Sigmoid colon (tissue), 7 donors: ENCODE measurements around the gene HOXB2. TPM values are rescaled to one million over a fixed set of nuclear protein-coding genes. Genes with fewer than 3 reads are reported as not detected.

Experiments used
- DNase-seq: peaks from one replicate; pipeline ENCODE4 v3.0.0-alpha.2; 2019
- H3K27ac ChIP-seq, 4 donors: fragments of 200-600 bp; sonication (generic); one replicate each; pipeline ENCODE4 v1.5.1; 2016 to 2019; ENCODE audit warnings: mild to moderate bottlenecking in 1 of 4
- H3K27me3 ChIP-seq, 3 donors: fragments of 200-600 bp; sonication (generic); one replicate each; pipeline ENCODE4 v1.5.1; 2019; ENCODE audit warnings: mild to moderate bottlenecking in 1 of 3
- H3K36me3 ChIP-seq, 4 donors: fragments of 200-600 bp; sonication (generic); one replicate each; pipeline ENCODE4 v1.5.1; 2016 to 2019
- H3K4me1 ChIP-seq, 4 donors: fragments of 200-600 bp; sonication (generic); one replicate each; pipeline ENCODE4 v1.5.1; 2017 to 2019
- H3K4me3 ChIP-seq, 4 donors: fragments of 200-600 bp; sonication (generic); one replicate each; pipeline ENCODE4 v1.5.1; 2017 to 2019; ENCODE audit warnings: mild to moderate bottlenecking in 2 of 4, moderate library complexity in 1 of 4
- H3K9me3 ChIP-seq, 4 donors: fragments of 200-600 bp in 3 of 4; sonication (generic) in 3 of 4; one replicate each; pipeline versions ENCODE4 v1.5.1 to v1.6.1; 2013 to 2019
- CTCF ChIP-seq, 4 experiments: fragments of 450-650 bp in 3 of 4; fragments of 200-600 bp in 1 of 4; IDR thresholded peaks; one replicate each; pipeline ENCODE4 v1.5.1; 2016 to 2019; ENCODE audit warnings: antibody characterized with exemption in 4 of 4, mild to moderate bottlenecking in 3 of 4, moderate library complexity in 2 of 4
- EP300 ChIP-seq, 4 donors: sonication (generic); formaldehyde crosslinking; IDR thresholded peaks; one replicate each; pipeline ENCODE4 v1.6.1; 2017; ENCODE audit warnings: antibody characterized with exemption in 4 of 4
- POLR2A ChIP-seq, 2 donors: fragments of 450-650 bp; IDR thresholded peaks; one replicate each; pipeline ENCODE4 v1.6.1; 2016; ENCODE audit warnings: antibody characterized with exemption in 2 of 2, mild to moderate bottlenecking in 2 of 2, moderate library complexity in 2 of 2
- POLR2AphosphoS5 ChIP-seq, 4 donors: sonication (generic); formaldehyde crosslinking; IDR thresholded peaks; one replicate each; pipeline ENCODE4 v1.6.1; 2017; ENCODE audit warnings: antibody characterized with exemption in 4 of 4
- WGBS, 2 donors: extraction: QIAGEN DNeasy Blood & Tissue Kit; methylation state at CpG; one replicate each; pipeline ENCODE4 v1.1.7; 2013; 5-methylcytosine and 5-hydroxymethylcytosine counted together
- intact Hi-C: fragments of 100-400 bp; cut with DNase I; formaldehyde crosslinking; loops from one replicate; pipeline ENCODE4 v1.15.1; 2023
- polyA plus RNA-seq, 3 donors: library from polyadenylated mRNA; stranded (reverse); fragments of 200-250 nt; gene quantifications; one replicate each; pipeline ENCODE4 v1.2.3, GENCODE V29; 2013
- total RNA-seq, 4 donors: library from RNA; depleted of rRNA; stranded (reverse); fragments of >200 nt; gene quantifications; one replicate each; pipeline ENCODE4 v1.1.0, GENCODE V29; 2016
- donor health status: healthy with polysubstance abuse.
- donor health status: Bipolar disorder and iron deficiency.
- donor health status: healthy.

HOXB2 gene
- total and polyA plus RNA-seq, 7 donors, result 1.6 to 86.1 (median 44.9) TPM

- peak; percentile 51 to 74 for TF ChIP-seq POLR2A (IDR thresholded peaks at IDR 0.05)
- peak; percentile 71 to 91 (median 82) for TF ChIP-seq POLR2AphosphoS5 (IDR thresholded peaks at IDR 0.05)
- no peak for TF ChIP-seq EP300 (IDR thresholded peaks at IDR 0.05)
- Histone ChIP-seq H3K27me3 (no peaks in the 10 kb centered on the region), H3K36me3 (peaks cover 0 to 6% (median 2%) of the 10 kb centered on the region in 4 donors), H3K27ac (peak overlapping the region; percentile 94 to 99 (median 96)), H3K4me1 (peaks cover 0 to 38% (median 35%) of the 10 kb centered on the region in 4 donors), H3K9me3 (no peaks in the 10 kb centered on the region), H3K4me3 (peak overlapping the region; percentile 72 to 87 (median 84))
- intact Hi-C loops, result loop anchor here (2.0 kb wide), 2 partner anchors 35 to 47 kb away; no protein-coding TSS in a partner anchor
- 19 to 62% methylated on average over 35 to 36 of the region's 36 CpGs for WGBS, 2 donors
- peak; percentile 94 for DNase-seq
Observed at GRCh38 chr17:48541577-48542113, 3.3 kb downstream of the HOXB2 start.

GRCh38 chr17:48541036-48541576 lies 3.8 kb downstream of the HOXB2 start:
- H3K4me1 ChIP-seq, result peaks cover 0 to 32% (median 29%) of the 10 kb centered on the region in 4 donors
- TF ChIP-seq EP300 (IDR thresholded peaks at IDR 0.05), result no peak
- TF ChIP-seq POLR2AphosphoS5 (IDR thresholded peaks at IDR 0.05), result no peak
- TF ChIP-seq CTCF (IDR thresholded peaks at IDR 0.05), result no peak
- TF ChIP-seq POLR2A (IDR thresholded peaks at IDR 0.05), result no peak
- peak overlapping the region; percentile 72 to 87 (median 84) for H3K4me3 ChIP-seq
- WGBS, 2 donors, result 44 to 74% methylated on average over 12 of the region's 12 CpGs
- no peaks in the 10 kb centered on the region for H3K27me3 ChIP-seq
- H3K9me3 ChIP-seq, result no peaks in the 10 kb centered on the region
- H3K27ac ChIP-seq, result peak overlapping the region; percentile 94 to 99 (median 96)
- DNase-seq, result no peak
- peaks cover 0 to 6% (median 2%) of the 10 kb centered on the region in 4 donors for H3K36me3 ChIP-seq
- intact Hi-C loops, result loop anchor here (2.0 kb wide), 1 partner anchor 46 kb away; no protein-coding TSS in a partner anchor

- TF ChIP-seq EP300 (IDR thresholded peaks at IDR 0.05), result no peak
- TF ChIP-seq CTCF (IDR thresholded peaks at IDR 0.05), result no peak
- no peak for TF ChIP-seq POLR2A (IDR thresholded peaks at IDR 0.05)
- H3K4me1 ChIP-seq, result peaks cover 0 to 23% (median 20%) of the 10 kb centered on the region in 4 donors
- peaks cover 0 to 6% (median 2%) of the 10 kb centered on the region in 4 donors for H3K36me3 ChIP-seq
- H3K9me3 ChIP-seq, result no peaks in the 10 kb centered on the region
- H3K4me3 ChIP-seq, result no peak overlapping the region
- DNase-seq, result no peak
- 89 to 97% methylated on average over 1 of the region's 1 CpG for WGBS, 2 donors
- H3K27me3 ChIP-seq, result no peaks in the 10 kb centered on the region
- intact Hi-C loops, result loop anchor here (2.0 kb wide), 1 partner anchor 45 kb away; no protein-coding TSS in a partner anchor
- peak overlapping the region; percentile 94 to 99 (median 96) for H3K27ac ChIP-seq
Observed at GRCh38 chr17:48540213-48540612, 4.7 kb downstream of the HOXB2 start.

GRCh38 chr17:48539177-48539576 lies 5.7 kb downstream of the HOXB2 start:
- WGBS, 2 donors, result 88% methylated on average over 4 of the region's 4 CpGs

More at GRCh38 chr17:48539177-48539576, 5.7 kb downstream of the HOXB2 start:
- peak overlapping the region; percentile 11 to 99 (median 96) for H3K27ac ChIP-seq
- intact Hi-C loops, result no loop called here
- no peak overlapping the region for H3K4me3 ChIP-seq
- TF ChIP-seq POLR2AphosphoS5 (IDR thresholded peaks at IDR 0.05) (no peak), POLR2A (IDR thresholded peaks at IDR 0.05) (no peak), EP300 (IDR thresholded peaks at IDR 0.05) (no peak), CTCF (IDR thresholded peaks at IDR 0.05) (no peak)
- no peaks in the 10 kb centered on the region for H3K9me3 ChIP-seq
- peaks cover 0 to 6% (median 2%) of the 10 kb centered on the region in 4 donors for H3K36me3 ChIP-seq
- peaks cover 0 to 16% (median 14%) of the 10 kb centered on the region in 4 donors for H3K4me1 ChIP-seq
- DNase-seq, result no peak
- no peaks in the 10 kb centered on the region for H3K27me3 ChIP-seq
